AG10803 (cell line): ENCODE data around the gene ZNF532.
"Not testable (repeated sequence)": the region's sequence is repeated elsewhere in the genome, so short reads cannot be mapped to it uniquely, and the experiment has no call there.

ENCODE experiments used
- DNase-seq: peaks from one replicate; pipeline ENCODE4 v3.0.0; 2010; ENCODE audit warnings: low read depth
- H3K4me3 ChIP-seq: 2 replicates; pipeline ENCODE4 v1.5.1; 2011; ENCODE audit warnings: mild to moderate bottlenecking, low read length, control low read depth
- CTCF ChIP-seq: conservative IDR thresholded peaks from 2 replicates; pipeline ENCODE4 v1.5.1; 2011; ENCODE audit warnings: mild to moderate bottlenecking, low read length, control low read depth, inconsistent platforms

The ZNF532 gene, protein sequence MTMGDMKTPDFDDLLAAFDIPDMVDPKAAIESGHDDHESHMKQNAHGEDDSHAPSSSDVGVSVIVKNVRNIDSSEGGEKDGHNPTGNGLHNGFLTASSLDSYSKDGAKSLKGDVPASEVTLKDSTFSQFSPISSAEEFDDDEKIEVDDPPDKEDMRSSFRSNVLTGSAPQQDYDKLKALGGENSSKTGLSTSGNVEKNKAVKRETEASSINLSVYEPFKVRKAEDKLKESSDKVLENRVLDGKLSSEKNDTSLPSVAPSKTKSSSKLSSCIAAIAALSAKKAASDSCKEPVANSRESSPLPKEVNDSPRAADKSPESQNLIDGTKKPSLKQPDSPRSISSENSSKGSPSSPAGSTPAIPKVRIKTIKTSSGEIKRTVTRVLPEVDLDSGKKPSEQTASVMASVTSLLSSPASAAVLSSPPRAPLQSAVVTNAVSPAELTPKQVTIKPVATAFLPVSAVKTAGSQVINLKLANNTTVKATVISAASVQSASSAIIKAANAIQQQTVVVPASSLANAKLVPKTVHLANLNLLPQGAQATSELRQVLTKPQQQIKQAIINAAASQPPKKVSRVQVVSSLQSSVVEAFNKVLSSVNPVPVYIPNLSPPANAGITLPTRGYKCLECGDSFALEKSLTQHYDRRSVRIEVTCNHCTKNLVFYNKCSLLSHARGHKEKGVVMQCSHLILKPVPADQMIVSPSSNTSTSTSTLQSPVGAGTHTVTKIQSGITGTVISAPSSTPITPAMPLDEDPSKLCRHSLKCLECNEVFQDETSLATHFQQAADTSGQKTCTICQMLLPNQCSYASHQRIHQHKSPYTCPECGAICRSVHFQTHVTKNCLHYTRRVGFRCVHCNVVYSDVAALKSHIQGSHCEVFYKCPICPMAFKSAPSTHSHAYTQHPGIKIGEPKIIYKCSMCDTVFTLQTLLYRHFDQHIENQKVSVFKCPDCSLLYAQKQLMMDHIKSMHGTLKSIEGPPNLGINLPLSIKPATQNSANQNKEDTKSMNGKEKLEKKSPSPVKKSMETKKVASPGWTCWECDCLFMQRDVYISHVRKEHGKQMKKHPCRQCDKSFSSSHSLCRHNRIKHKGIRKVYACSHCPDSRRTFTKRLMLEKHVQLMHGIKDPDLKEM (N-terminal part only)

DNA sequence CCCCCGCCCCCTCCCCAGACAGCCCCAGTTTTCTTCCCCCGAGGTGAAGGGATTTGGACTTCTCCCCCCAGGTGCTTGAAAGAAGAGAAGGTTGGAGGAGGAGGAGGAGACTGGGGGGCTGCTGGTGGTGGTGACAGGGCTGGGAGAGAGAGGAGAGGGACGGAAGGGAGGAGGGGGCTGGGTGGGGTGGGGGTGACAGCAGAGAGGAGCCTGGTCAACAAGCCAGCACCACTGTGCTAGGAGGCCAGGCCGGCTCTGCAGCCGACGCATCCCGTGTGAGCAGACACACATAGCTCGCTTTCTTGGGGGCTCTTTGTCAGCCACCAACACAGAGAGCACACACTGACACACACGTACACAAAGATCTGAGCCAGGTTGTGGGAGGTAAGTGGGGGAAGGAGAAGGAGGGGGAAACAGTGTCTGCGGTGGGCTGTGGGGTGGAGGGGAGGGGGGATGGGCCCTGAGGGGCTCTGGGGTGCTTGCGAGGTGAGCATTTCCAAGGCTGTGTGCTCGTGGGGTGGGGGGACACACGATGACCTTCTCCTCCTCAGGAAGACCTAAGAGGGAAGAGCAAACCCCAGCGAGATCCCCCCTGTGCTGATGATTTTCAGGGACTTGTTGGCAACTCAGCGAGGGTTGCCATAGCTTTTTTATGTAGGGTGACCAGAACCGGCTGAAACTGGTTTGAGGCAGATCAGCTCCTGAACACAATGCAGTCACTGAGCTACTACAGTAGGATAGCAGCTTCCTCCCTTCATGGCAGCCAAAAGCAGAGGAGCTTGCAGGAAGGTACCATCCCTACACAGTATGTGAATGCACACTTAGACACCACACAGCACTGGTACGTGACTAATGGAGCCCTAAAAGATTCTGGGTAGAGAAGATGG, at the start of gene ZNF532:
Gene ZNF532 (plus strand): TSS at position 732 of the 887 bp plus-strand sequence. CDS start 53,411 bp downstream, outside the sequence.
- peak within 1 kb of the TSS; percentile 57 for H3K4me3 ChIP-seq
- TF ChIP-seq CTCF = no peak

DNA sequence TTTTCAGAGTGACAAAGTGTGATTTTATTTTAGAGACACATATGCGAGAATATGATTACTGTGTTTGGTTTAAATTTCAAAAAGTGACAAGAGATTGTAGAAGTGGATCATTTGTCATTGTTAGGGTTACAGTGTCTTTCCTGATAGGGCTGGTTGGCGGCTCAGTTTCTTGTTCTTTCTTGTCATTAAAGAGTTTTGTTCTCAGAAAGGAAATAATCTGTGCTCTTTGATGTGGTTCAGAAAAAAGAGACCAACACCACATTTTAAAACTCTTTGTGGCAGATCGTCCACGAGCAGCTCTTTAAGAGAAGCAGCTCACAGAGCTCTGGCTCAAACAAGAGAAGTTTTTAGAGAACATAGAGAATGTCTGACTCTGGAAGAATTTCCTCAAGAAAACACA, 45.6 kb upstream of the ZNF532 start:
- no peak for TF ChIP-seq CTCF
- H3K4me3 ChIP-seq = no peak overlapping the region
- no peak for DNase-seq

More for the DNA sequence above, at the start of gene ZNF532:
- peak; percentile 73 for DNase-seq

GRCh38 chr18:58820251-58820650, 44.4 kb upstream of the ZNF532 start:
- no peak for DNase-seq
- TF ChIP-seq CTCF = no peak
- no peak overlapping the region for H3K4me3 ChIP-seq

GRCh38 chr18:58822944-58823343, 41.7 kb upstream of the ZNF532 start:
- no peak for DNase-seq
- no peak for TF ChIP-seq CTCF
- no peak overlapping the region for H3K4me3 ChIP-seq

DNA sequence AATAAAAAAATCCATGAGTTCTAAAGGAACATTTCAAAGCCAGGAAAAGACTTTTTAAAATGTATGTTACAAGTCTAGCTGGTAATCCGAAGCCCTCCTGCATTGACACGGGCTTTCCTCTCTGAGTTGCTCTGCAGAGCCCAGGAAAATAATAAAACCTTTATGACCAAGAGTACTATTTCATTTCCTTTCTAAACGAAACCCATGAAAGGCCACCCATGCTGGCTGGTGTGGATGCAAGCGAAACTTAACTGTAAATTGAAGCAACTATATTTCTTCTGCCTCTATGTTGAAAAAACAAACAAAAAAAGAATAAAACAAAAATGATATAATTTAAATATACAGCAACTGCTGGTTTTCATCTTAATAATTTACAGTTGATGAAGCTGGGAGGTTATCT, 41.3 kb upstream of the ZNF532 start:
- no peak for TF ChIP-seq CTCF
- no peak for DNase-seq
- H3K4me3 ChIP-seq = no peak overlapping the region

- DNase-seq, H3K4me3 ChIP-seq: not testable (repeated sequence)
These were observed 37.8 kb upstream of the ZNF532 start for GRCh38 chr18:58826926-58827325.

GRCh38 chr18:58827428-58827827, 37.2 kb upstream of the ZNF532 start:
- no peak overlapping the region for H3K4me3 ChIP-seq
- TF ChIP-seq CTCF = no peak
- DNase-seq = no peak
